ENCODE measurements around the gene MARK2.

DNA sequence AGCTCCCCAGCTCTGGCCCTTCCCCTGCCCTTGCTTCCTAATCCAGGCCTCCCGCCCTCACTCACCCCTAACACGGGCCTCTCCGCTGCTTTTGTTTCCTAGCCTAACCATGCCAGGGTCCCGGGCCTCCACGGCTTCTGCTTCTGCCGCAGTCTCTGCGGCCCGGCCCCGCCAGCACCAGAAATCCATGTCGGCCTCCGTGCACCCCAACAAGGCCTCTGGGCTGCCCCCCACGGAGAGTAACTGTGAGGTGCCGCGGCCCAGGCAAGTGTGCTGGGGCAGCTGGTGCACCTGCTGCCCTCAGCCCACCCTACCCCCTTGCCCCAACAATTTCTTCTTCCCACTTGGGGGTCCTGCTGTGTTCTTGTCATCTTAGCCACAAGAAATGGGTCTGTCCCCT lies 65.0 kb downstream of the MARK2 start:
- TF ChIP-seq, protein P1, sequence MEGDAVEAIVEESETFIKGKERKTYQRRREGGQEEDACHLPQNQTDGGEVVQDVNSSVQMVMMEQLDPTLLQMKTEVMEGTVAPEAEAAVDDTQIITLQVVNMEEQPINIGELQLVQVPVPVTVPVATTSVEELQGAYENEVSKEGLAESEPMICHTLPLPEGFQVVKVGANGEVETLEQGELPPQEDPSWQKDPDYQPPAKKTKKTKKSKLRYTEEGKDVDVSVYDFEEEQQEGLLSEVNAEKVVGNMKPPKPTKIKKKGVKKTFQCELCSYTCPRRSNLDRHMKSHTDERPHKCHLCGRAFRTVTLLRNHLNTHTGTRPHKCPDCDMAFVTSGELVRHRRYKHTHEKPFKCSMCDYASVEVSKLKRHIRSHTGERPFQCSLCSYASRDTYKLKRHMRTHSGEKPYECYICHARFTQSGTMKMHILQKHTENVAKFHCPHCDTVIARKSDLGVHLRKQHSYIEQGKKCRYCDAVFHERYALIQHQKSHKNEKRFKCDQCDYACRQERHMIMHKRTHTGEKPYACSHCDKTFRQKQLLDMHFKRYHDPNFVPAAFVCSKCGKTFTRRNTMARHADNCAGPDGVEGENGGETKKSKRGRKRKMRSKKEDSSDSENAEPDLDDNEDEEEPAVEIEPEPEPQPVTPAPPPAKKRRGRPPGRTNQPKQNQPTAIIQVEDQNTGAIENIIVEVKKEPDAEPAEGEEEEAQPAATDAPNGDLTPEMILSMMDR (conservative IDR thresholded peaks at IDR 0.05 in 1 of 2, IDR thresholded peaks at IDR 0.05 in 1 of 2; ENCODE audit: low read depth in 1 of 2, low read length in 2 of 2), result no peak
- no peak for TF ChIP-seq EZH2 (IDR thresholded peaks at IDR 0.05; ENCODE audit: low read length, missing control alignments)
